ENCODE measurements around the gene TK2. TPM values are rescaled to one million over a fixed set of nuclear protein-coding genes. Genes with fewer than 3 reads are reported as not detected.

The TK2 gene
- total RNA-seq, 1 donor = 73.5 TPM

DNA sequence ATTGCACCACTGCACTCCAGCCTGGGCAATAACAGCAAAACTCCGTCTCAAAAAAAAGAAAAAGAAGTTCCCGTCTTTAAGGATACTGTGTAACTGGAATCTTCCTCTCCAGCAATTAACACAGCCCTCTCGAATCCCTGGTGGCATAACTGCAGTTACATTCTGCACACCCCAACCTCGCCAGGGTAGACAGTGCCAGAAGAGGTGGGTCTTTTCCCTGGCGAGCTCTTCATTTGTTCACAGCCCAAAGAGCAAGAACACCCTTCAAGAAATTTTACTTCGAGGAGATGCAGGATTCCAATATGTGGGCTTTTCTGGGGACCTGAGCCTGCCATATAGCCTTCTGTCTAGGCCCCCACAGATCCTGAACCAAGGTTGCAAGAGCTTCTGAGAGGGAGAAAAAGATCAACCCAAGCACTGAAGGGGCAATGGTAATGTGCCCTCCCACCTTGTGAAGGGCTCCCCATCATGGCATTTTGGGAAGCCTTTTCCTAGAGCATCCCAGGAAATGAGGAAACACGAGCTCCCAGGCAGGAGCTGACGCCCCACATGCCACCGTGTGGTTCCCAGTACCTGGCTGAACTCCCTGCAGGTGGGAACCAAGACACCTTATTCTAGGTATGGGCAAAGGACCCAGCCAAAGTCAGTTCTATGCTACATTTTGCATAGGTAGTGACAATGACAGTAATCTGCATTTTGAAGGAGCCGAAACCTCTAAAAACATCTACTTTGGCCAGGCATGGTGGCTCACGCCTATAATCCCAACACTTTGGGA is 26.9 kb downstream of the TK2 start:
- Histone ChIP-seq H3K27me3 (ENCODE audit: insufficient read depth, low read length) (no peaks in the 10 kb centered on the region), H4K20me1 (ENCODE audit: insufficient read depth, low read length) (peaks cover 2% of the 10 kb centered on the region), H3K4me3 (ENCODE audit: insufficient read depth, low read length) (no peak overlapping the region), H3K9me3 (ENCODE audit: low read depth, low read length) (no peaks in the 10 kb centered on the region), H3K36me3 (ENCODE audit: insufficient read depth, low read length) (peaks cover 13% of the 10 kb centered on the region), H3K4me2 (ENCODE audit: insufficient read depth, low read length) (no peak overlapping the region), H3K27ac (ENCODE audit: low read depth, low read length) (no peak overlapping the region), H2AFZ (ENCODE audit: low read length) (no peak overlapping the region), H3K4me1 (ENCODE audit: insufficient read depth, low read length) (peaks cover 15% of the 10 kb centered on the region), H3K79me2 (ENCODE audit: insufficient read depth, low read length) (peaks cover 2% of the 10 kb centered on the region)
- no peak for DNase-seq (ENCODE audit: insufficient read length, low spot score, missing footprints)
- TF ChIP-seq, protein P1, sequence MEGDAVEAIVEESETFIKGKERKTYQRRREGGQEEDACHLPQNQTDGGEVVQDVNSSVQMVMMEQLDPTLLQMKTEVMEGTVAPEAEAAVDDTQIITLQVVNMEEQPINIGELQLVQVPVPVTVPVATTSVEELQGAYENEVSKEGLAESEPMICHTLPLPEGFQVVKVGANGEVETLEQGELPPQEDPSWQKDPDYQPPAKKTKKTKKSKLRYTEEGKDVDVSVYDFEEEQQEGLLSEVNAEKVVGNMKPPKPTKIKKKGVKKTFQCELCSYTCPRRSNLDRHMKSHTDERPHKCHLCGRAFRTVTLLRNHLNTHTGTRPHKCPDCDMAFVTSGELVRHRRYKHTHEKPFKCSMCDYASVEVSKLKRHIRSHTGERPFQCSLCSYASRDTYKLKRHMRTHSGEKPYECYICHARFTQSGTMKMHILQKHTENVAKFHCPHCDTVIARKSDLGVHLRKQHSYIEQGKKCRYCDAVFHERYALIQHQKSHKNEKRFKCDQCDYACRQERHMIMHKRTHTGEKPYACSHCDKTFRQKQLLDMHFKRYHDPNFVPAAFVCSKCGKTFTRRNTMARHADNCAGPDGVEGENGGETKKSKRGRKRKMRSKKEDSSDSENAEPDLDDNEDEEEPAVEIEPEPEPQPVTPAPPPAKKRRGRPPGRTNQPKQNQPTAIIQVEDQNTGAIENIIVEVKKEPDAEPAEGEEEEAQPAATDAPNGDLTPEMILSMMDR (IDR thresholded peaks at IDR 0.05; ENCODE audit: extremely low read depth, low read depth, low read length) = no peak

DNA sequence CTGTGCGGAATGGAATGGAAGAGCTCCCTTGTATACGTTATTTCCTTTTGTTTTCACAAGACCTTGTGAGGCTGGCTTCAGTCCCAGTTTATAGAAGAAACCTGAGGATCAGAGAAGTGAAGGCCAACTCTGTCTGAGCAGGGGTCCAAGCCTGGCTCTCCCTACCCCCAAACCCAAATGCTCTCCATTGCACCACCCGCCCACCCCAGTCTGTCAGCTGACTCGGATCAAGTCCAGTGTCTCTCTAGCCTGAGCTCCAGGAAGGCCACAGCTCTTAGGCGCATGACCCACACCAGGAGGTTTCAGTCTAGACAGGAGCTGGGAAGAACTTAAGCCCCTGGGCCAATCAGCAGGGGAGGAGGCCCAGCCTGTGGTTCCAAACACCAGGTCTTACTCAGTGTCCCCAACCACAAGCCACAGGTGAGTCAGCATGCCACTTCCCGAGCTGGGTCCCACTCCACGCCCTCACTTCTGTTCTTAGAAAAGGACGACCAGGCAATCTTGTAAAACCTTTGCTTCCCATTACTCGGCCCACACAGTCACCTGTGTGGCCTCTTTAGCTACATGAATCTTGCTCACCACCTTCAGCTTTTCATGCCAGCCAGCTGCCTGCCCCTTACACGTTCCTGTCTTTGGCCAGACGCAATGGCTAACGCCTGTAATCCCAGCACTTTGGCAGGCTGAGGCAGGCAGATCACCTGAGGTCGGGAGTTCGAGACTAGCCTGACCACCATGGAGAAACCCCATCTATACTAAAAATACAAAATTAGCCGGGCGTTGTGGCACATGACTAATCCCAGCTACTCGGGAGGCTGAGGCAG is 27.8 kb downstream of the TK2 start:
- DNase-seq (ENCODE audit: insufficient read length, low spot score, missing footprints) = peak; percentile 89
- peak overlapping the region; percentile 44 for H3K4me2 ChIP-seq (ENCODE audit: insufficient read depth, low read length)
- TF ChIP-seq, protein P1 (IDR thresholded peaks at IDR 0.05; ENCODE audit: extremely low read depth, low read depth, low read length) = no peak
- H3K79me2 ChIP-seq (ENCODE audit: insufficient read depth, low read length) = peaks cover 2% of the 10 kb centered on the region
- peaks cover 2% of the 10 kb centered on the region for H4K20me1 ChIP-seq (ENCODE audit: insufficient read depth, low read length)
- H3K4me3 ChIP-seq (ENCODE audit: insufficient read depth, low read length) = no peak overlapping the region
- no peaks in the 10 kb centered on the region for H3K27me3 ChIP-seq (ENCODE audit: insufficient read depth, low read length)
- peaks cover 22% of the 10 kb centered on the region for H3K4me1 ChIP-seq (ENCODE audit: insufficient read depth, low read length)
- no peaks in the 10 kb centered on the region for H3K9me3 ChIP-seq (ENCODE audit: low read depth, low read length)
- H3K36me3 ChIP-seq (ENCODE audit: insufficient read depth, low read length) = peaks cover 12% of the 10 kb centered on the region
- no peak overlapping the region for H2AFZ ChIP-seq (ENCODE audit: low read length)
- H3K27ac ChIP-seq (ENCODE audit: low read depth, low read length) = peak overlapping the region; percentile 40

DNA sequence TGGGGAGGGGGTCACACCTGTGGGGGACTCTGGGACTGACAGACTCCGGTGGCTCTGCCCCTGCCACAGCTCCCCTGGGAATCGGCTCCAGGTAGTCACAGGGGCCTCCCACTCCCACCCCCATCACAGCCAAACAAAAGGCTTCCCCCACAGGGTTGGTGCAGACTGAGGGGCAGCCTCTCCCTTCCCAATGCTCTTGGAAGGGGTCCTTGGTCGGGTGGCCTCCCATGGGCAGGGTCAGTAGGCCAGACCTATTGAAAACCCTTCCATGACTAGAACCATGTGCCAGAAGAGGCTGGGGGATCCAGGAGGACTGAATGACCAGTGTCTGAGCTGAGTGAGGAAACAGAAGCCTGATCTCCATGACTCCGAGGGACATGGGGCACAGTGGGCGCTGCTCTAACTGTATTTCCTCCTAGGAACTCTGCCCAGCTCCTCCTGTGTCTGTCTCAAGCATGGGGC is 28.6 kb downstream of the TK2 start:
- H3K27me3 ChIP-seq (ENCODE audit: insufficient read depth, low read length) = no peaks in the 10 kb centered on the region
- H2AFZ ChIP-seq (ENCODE audit: low read length) = no peak overlapping the region
- DNase-seq (ENCODE audit: insufficient read length, low spot score, missing footprints) = no peak
- H3K4me2 ChIP-seq (ENCODE audit: insufficient read depth, low read length) = peak overlapping the region; percentile 44
- peaks cover 10% of the 10 kb centered on the region for H3K36me3 ChIP-seq (ENCODE audit: insufficient read depth, low read length)
- H3K4me3 ChIP-seq (ENCODE audit: insufficient read depth, low read length) = no peak overlapping the region
- peak overlapping the region; percentile 40 for H3K27ac ChIP-seq (ENCODE audit: low read depth, low read length)
- H3K79me2 ChIP-seq (ENCODE audit: insufficient read depth, low read length) = peaks cover 2% of the 10 kb centered on the region
- peaks cover 2% of the 10 kb centered on the region for H4K20me1 ChIP-seq (ENCODE audit: insufficient read depth, low read length)
- no peaks in the 10 kb centered on the region for H3K9me3 ChIP-seq (ENCODE audit: low read depth, low read length)
- peaks cover 31% of the 10 kb centered on the region for H3K4me1 ChIP-seq (ENCODE audit: insufficient read depth, low read length)
- TF ChIP-seq, protein P1 (IDR thresholded peaks at IDR 0.05; ENCODE audit: extremely low read depth, low read depth, low read length) = no peak
